Osteocyte (in vitro differentiated cells): ENCODE data around the gene NCK1. TPM values are rescaled to one million over a fixed set of nuclear protein-coding genes. Genes with fewer than 3 reads are reported as not detected.
"Not testable (repeated sequence)": the region's sequence is repeated elsewhere in the genome, so short reads cannot be mapped to it uniquely, and the experiment has no call there.

ENCODE experiments used
- DNase-seq: peaks from one replicate; pipeline ENCODE4 v3.0.0; 2021; ENCODE audit warnings: mixed read lengths; ENCODE audit not compliant: unreplicated experiment; ENCODE audit errors: extremely low spot score
- H3K27ac Mint-ChIP-seq: one replicate; pipeline ENCODE4 v1.8.0; 2021; ENCODE audit warnings: mild to moderate bottlenecking, mixed read lengths; ENCODE audit not compliant: unreplicated experiment
- H3K27me3 Mint-ChIP-seq: one replicate; pipeline ENCODE4 v1.8.0; 2021; ENCODE audit warnings: mixed read lengths; ENCODE audit not compliant: unreplicated experiment
- H3K36me3 Mint-ChIP-seq: one replicate; pipeline ENCODE4 v1.8.0; 2021; ENCODE audit warnings: mixed read lengths; ENCODE audit not compliant: unreplicated experiment
- H3K4me1 Mint-ChIP-seq: one replicate; pipeline ENCODE4 v1.8.0; 2021; ENCODE audit warnings: mixed read lengths; ENCODE audit not compliant: unreplicated experiment
- H3K4me3 Mint-ChIP-seq: one replicate; pipeline ENCODE4 v1.8.0; 2021; ENCODE audit warnings: mild to moderate bottlenecking, moderate library complexity, mixed read lengths; ENCODE audit not compliant: unreplicated experiment
- H3K9me3 Mint-ChIP-seq: one replicate; pipeline ENCODE4 v1.8.0; 2021; ENCODE audit warnings: mixed read lengths; ENCODE audit not compliant: unreplicated experiment
- total RNA-seq: library from RNA; stranded (reverse); gene quantifications from 2 replicates; pipeline ENCODE4 v1.2.1, GENCODE V29; 2021
- TF ChIP-seq, protein P1 (sequence below): fragments of 200-600 bp; sonication (generic); IDR thresholded peaks from 2 replicates; pipeline ENCODE4 v1.5.0; 2021; ENCODE audit warnings: antibody characterized with exemption, mild to moderate bottlenecking, moderate library complexity

The NCK1 gene
- total RNA-seq, 1 donor from 2014 or later = 38.6 TPM

DNA sequence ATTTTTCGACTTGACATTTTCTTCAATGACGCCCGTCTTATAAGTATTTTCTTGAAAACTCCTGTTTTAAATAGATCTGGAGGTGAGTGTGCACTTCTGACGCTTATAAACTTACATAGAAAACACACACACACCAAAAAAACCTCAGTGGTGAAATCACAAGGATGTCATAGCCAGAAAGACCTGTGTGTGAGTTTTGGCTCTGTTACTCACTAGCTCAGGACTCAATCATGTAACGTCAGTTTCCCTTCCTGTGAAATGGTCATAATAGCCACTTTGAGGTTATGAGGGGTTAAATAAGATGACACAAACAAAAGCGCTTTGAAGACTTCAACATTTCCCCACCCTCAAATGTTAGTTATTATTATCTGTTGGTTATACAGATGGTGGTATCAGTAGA lies 97.6 kb downstream of the NCK1 start:
- no peaks in the 10 kb centered on the region for H3K27me3 Mint-ChIP-seq
- peaks cover 42% of the 10 kb centered on the region for H3K4me1 Mint-ChIP-seq
- DNase-seq = no peak
- TF ChIP-seq, protein P1, sequence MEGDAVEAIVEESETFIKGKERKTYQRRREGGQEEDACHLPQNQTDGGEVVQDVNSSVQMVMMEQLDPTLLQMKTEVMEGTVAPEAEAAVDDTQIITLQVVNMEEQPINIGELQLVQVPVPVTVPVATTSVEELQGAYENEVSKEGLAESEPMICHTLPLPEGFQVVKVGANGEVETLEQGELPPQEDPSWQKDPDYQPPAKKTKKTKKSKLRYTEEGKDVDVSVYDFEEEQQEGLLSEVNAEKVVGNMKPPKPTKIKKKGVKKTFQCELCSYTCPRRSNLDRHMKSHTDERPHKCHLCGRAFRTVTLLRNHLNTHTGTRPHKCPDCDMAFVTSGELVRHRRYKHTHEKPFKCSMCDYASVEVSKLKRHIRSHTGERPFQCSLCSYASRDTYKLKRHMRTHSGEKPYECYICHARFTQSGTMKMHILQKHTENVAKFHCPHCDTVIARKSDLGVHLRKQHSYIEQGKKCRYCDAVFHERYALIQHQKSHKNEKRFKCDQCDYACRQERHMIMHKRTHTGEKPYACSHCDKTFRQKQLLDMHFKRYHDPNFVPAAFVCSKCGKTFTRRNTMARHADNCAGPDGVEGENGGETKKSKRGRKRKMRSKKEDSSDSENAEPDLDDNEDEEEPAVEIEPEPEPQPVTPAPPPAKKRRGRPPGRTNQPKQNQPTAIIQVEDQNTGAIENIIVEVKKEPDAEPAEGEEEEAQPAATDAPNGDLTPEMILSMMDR = no peak
- no peak overlapping the region for H3K27ac Mint-ChIP-seq
- H3K9me3 Mint-ChIP-seq = no peaks in the 10 kb centered on the region
- H3K36me3 Mint-ChIP-seq = no peaks in the 10 kb centered on the region
- no peak overlapping the region for H3K4me3 Mint-ChIP-seq

DNA sequence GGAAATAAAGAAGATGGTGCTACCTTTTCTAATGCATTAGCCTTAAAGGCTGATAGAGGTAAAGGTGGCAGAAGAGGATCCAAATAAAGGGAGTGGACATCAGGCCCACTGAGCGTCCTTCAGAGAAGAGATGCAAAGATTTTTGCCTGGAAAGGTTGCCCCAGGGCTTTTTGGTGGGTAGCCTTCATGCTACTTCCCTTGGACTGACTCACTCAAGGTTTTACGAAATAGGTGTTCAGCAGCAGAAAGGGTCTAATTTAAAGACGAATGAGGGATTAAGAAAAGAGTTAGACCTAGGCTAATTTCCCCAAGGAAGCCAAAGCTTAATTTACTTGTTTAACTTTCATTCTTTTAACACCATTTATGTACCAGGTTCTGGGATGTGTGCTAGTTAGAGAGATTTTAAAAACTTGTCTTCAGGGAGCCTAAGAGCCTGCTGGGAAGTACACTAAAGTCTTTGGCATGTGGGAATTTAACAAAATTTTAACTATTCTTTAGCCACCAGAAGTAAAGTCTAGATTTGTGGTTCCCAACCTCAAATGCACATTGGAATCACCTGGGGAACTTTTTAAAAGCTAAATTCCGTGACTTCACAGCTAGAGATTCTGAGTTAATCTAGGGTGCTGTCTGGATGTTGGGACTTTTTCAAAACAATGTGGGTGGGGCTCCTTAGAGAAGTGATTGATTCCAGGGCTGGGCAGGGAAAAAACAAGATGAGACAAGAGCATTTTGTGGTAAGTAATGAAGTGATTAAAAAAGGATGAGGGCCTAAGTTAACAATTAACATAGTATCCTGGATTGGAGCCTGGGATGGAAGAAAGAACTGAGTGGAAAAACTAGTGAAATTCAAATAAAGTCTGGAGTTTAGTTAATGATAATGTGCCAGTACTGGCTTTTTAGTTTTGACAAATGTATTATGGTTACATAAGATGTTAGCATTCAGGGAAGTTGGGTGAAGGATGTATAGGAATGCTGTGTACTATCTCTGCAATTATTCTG lies 99.1 kb downstream of the NCK1 start:
- TF ChIP-seq, protein P1 = no peak
- Mint-ChIP-seq H3K4me3 (no peak overlapping the region), H3K27ac (peak overlapping the region; percentile 31), H3K4me1 (peaks cover 28% of the 10 kb centered on the region), H3K9me3 (no peaks in the 10 kb centered on the region), H3K27me3 (no peaks in the 10 kb centered on the region), H3K36me3 (no peaks in the 10 kb centered on the region)
- no peak for DNase-seq

DNA sequence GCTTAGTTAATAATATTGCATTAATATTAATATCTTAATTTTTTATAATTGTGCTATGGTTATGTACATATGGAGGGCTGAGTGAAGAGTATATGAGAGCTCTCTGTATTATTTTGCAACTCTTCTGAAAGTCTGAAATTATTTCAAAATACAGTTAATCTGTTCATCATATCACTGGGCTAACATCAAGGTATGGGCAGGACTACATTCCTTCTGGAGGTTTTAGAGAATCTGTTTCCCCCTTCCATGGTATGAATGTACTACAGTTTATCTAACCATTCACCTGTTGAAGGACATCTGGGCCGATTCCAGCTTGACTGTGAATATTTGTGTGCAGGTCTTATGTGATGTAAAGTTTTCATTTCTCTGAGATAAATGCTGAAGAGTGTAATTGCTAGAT lies 100.9 kb downstream of the NCK1 start:
- peaks cover 17% of the 10 kb centered on the region for H3K4me1 Mint-ChIP-seq
- no peak for DNase-seq
- H3K36me3 Mint-ChIP-seq = no peaks in the 10 kb centered on the region
- TF ChIP-seq, protein P1 = no peak
- H3K27ac Mint-ChIP-seq = no peak overlapping the region
- no peak overlapping the region for H3K4me3 Mint-ChIP-seq
- no peaks in the 10 kb centered on the region for H3K9me3 Mint-ChIP-seq
- H3K27me3 Mint-ChIP-seq = no peaks in the 10 kb centered on the region

DNA sequence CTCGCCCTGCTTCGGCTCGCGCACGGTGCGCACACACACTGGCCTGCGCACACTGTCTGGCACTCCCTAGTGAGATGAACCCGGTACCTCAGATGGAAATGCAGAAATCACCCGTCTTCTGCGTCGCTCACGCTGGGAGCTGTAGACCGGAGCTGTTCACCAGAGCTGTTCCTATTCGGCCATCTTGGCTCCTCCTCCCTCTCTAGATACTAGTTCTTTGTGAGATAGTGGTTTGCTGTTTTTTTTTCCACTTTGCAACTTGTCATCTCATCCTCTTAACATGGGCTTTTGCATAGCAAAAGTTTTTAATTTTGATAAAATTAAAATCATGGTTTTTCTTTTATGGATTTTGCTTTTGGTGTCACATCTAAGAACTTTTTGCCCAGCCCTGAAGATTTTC lies 107.5 kb downstream of the NCK1 start:
- H3K27ac Mint-ChIP-seq, H3K4me1 Mint-ChIP-seq, H3K36me3 Mint-ChIP-seq, DNase-seq, H3K27me3 Mint-ChIP-seq: not testable (repeated sequence)
- H3K4me3 Mint-ChIP-seq = peak overlapping the region; percentile 60
- peaks cover 17% of the 10 kb centered on the region for H3K9me3 Mint-ChIP-seq

DNA sequence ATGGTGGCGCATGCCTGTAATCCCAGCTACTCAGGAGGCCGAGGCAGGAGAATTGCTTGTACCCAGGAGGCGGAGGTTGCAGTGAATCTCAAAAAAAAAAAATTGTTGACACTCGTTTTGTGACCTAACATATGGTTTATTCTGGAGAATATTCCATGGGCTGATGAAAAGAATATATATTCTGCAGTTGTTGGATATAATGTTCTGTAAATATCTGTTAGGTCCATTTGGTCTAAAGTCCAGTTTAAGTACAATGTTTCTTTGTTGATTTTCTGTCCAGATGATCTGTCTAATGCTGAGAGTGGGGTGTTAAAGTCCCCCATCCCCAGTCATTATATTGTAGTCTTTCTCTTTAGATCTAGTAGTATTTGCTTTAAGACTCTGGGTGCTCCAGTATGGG lies 111.3 kb downstream of the NCK1 start:
- no peaks in the 10 kb centered on the region for H3K4me1 Mint-ChIP-seq
- peaks cover 3% of the 10 kb centered on the region for H3K36me3 Mint-ChIP-seq
- DNase-seq = no peak

More for the DNA sequence above, 111.3 kb downstream of the NCK1 start:
- peaks cover 22% of the 10 kb centered on the region for H3K9me3 Mint-ChIP-seq
- H3K4me3 Mint-ChIP-seq = no peak overlapping the region
- H3K27ac Mint-ChIP-seq = no peak overlapping the region
- TF ChIP-seq, protein P1 = no peak
- no peaks in the 10 kb centered on the region for H3K27me3 Mint-ChIP-seq
